ENCODE data around the gene RPS18.

GRCh38 chr6:33323623-33323948 is 51.7 kb downstream of the RPS18 start:
- no peak for TF ChIP-seq CTCF (IDR thresholded peaks at IDR 0.05)
- TF ChIP-seq POLR2AphosphoS5 (IDR thresholded peaks at IDR 0.05; ENCODE audit: insufficient read depth in 1 of 2, low read depth in 1 of 2), result no peak

Measured in vagina (tissue), 2 donors.